ENCODE results near the gene SLC28A1. TPM values are rescaled to one million over a fixed set of nuclear protein-coding genes. Genes with fewer than 3 reads are reported as not detected.

The SLC28A1 gene
- total RNA-seq, 1 donor from 2014 or later: 0.19 TPM

- peaks cover 7% of the 10 kb centered on the region for H3K27me3 Mint-ChIP-seq
- no peaks in the 10 kb centered on the region for H3K4me1 Mint-ChIP-seq (ENCODE audit: unreplicated experiment)
- H3K27ac Mint-ChIP-seq: no peak overlapping the region
- peaks cover 4% of the 10 kb centered on the region for H3K9me3 Mint-ChIP-seq
- H3K36me3 Mint-ChIP-seq: no peaks in the 10 kb centered on the region
- DNase-seq (ENCODE audit: extremely low spot score, unreplicated experiment): no peak
- no peak overlapping the region for H3K4me3 Mint-ChIP-seq
- TF ChIP-seq, protein P1, sequence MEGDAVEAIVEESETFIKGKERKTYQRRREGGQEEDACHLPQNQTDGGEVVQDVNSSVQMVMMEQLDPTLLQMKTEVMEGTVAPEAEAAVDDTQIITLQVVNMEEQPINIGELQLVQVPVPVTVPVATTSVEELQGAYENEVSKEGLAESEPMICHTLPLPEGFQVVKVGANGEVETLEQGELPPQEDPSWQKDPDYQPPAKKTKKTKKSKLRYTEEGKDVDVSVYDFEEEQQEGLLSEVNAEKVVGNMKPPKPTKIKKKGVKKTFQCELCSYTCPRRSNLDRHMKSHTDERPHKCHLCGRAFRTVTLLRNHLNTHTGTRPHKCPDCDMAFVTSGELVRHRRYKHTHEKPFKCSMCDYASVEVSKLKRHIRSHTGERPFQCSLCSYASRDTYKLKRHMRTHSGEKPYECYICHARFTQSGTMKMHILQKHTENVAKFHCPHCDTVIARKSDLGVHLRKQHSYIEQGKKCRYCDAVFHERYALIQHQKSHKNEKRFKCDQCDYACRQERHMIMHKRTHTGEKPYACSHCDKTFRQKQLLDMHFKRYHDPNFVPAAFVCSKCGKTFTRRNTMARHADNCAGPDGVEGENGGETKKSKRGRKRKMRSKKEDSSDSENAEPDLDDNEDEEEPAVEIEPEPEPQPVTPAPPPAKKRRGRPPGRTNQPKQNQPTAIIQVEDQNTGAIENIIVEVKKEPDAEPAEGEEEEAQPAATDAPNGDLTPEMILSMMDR (conservative IDR thresholded peaks at IDR 0.05): no peak
These were observed 10.4 kb downstream of the SLC28A1 start for GRCh38 chr15:84894736-84895425.

DNA sequence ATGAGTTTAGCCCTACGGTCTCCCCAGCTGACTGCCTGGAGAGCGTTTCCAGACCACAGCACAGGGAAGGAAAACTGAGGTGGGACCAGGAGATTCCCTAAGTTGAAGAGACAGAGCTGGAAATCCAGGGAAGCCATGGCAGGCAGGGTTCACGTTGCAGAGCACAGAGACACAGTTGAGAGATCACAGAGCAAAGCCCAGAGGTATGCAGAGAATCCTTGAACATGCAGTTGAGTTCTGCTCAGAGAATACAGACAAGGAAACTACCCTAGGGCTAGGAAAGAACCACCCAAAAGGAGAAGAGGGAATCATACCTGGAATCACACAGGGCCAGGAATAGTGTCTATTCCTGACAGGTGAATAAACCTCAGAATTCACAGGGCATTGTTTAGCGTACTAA is 14.3 kb downstream of the SLC28A1 start:
- DNase-seq (ENCODE audit: extremely low spot score, unreplicated experiment): no peak
- Mint-ChIP-seq H3K4me1 (ENCODE audit: unreplicated experiment) (no peaks in the 10 kb centered on the region), H3K4me3 (no peak overlapping the region), H3K27me3 (peaks cover 3% of the 10 kb centered on the region), H3K27ac (no peak overlapping the region), H3K9me3 (peaks cover 4% of the 10 kb centered on the region), H3K36me3 (no peaks in the 10 kb centered on the region)
- TF ChIP-seq, protein P1 (conservative IDR thresholded peaks at IDR 0.05): no peak

- TF ChIP-seq, protein P1 (conservative IDR thresholded peaks at IDR 0.05): no peak
- DNase-seq (ENCODE audit: extremely low spot score, unreplicated experiment): no peak
- no peak overlapping the region for H3K4me3 Mint-ChIP-seq
- H3K9me3 Mint-ChIP-seq: peaks cover 4% of the 10 kb centered on the region
- H3K4me1 Mint-ChIP-seq (ENCODE audit: unreplicated experiment): no peaks in the 10 kb centered on the region
- no peaks in the 10 kb centered on the region for H3K36me3 Mint-ChIP-seq
- peaks cover 3% of the 10 kb centered on the region for H3K27me3 Mint-ChIP-seq
- no peak overlapping the region for H3K27ac Mint-ChIP-seq
These were observed 15.3 kb downstream of the SLC28A1 start for GRCh38 chr15:84899750-84900149.

DNA sequence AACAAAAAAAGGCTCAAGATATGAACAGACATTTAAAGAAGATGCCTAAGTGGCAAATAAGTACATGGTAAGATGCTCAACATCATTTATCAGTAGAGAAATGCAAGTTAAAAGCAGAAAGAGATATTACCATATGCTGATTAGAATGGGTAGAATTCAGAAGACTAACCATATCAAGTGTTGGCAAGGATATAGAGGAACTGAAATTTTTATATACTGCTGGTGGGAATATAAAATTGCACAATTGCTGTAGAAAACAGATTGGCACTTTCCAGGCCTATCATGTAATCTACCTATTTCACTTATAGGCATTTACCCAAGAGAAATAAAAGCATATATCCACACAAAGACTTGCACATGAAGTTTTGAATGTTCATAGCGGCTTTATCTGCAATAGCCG is 17.1 kb downstream of the SLC28A1 start:
- Mint-ChIP-seq H3K4me1 (ENCODE audit: unreplicated experiment) (no peaks in the 10 kb centered on the region), H3K27me3 (peaks cover 3% of the 10 kb centered on the region), H3K9me3 (no peaks in the 10 kb centered on the region), H3K27ac (no peak overlapping the region), H3K4me3 (no peak overlapping the region), H3K36me3 (no peaks in the 10 kb centered on the region)
- DNase-seq (ENCODE audit: extremely low spot score, unreplicated experiment): no peak
- TF ChIP-seq, protein P1 (conservative IDR thresholded peaks at IDR 0.05): no peak

DNA sequence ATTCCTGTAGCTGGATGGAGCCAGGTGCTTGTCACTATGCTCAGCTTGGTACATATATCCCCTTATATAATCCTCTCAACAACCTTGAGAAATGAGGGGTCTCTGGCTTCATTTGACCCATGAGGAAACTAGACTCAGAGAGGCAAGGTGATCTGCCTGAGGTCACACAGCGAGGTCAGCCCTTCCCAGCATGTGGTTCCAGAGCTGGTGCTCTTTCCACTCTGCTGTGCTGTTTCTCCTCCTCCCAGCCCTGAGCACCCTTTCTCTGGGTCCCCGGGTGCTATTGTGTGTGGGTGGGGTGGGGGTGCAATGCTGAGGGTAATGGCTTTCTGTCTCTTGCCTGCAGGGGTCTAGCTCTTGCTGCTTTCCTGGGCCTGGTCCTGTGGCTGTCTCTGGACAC is 19.3 kb downstream of the SLC28A1 start:
- no peak for DNase-seq (ENCODE audit: extremely low spot score, unreplicated experiment)
- Mint-ChIP-seq H3K4me3 (no peak overlapping the region), H3K27me3 (peaks cover under 1% of the 10 kb centered on the region), H3K4me1 (ENCODE audit: unreplicated experiment) (peaks cover 3% of the 10 kb centered on the region), H3K9me3 (no peaks in the 10 kb centered on the region), H3K36me3 (no peaks in the 10 kb centered on the region), H3K27ac (no peak overlapping the region)
- TF ChIP-seq, protein P1 (conservative IDR thresholded peaks at IDR 0.05): no peak
